HepG2 (cell line): ENCODE results near the gene ARHGAP9. TPM values are rescaled to one million over a fixed set of nuclear protein-coding genes. Genes with fewer than 3 reads are reported as not detected.
A peak's percentile ranks its signal among the peaks of the same experiment; 100 is the strongest.

Experiments used
- DDIT3 ChIP-seq: sonication (generic); formaldehyde crosslinking; IDR thresholded peaks from 2 replicates; pipeline ENCODE4 v1.4.0; 2020; ENCODE audit warnings: mild to moderate bottlenecking, missing genetic modification reagents
- HNRNPUL1 ChIP-seq: fragments of 200-400 bp; formaldehyde crosslinking; IDR thresholded peaks from 2 replicates; pipeline ENCODE4 v1.6.1; 2017; ENCODE audit warnings: low read depth, mild to moderate bottlenecking, low read length, moderate library complexity
- KDM5B ChIP-seq: sonication (generic); formaldehyde crosslinking; IDR thresholded peaks from 2 replicates; pipeline ENCODE4 v1.4.0; 2020; ENCODE audit warnings: missing genetic modification reagents, mild to moderate bottlenecking, borderline replicate concordance
- MLXIP ChIP-seq: sonication (generic); formaldehyde crosslinking; IDR thresholded peaks from 2 replicates; pipeline ENCODE4 v1.9.0; 2021; ENCODE audit warnings: missing genetic modification reagents, borderline replicate concordance
- NCOR1 ChIP-seq: fragments of 200-600 bp; sonication (generic); IDR thresholded peaks from 2 replicates; pipeline ENCODE4 v1.7.0; 2017; ENCODE audit warnings: antibody characterized with exemption, low read length, borderline replicate concordance
- SNRNP70 ChIP-seq: fragments of 200-400 bp; formaldehyde crosslinking; IDR thresholded peaks from 2 replicates; pipeline ENCODE4 v1.6.1; 2017; ENCODE audit warnings: mild to moderate bottlenecking, low read depth, low read length, moderate library complexity
- TOE1 ChIP-seq: sonication (generic); formaldehyde crosslinking; IDR thresholded peaks from 2 replicates; pipeline ENCODE4 v1.4.0; 2020; ENCODE audit warnings: mild to moderate bottlenecking, missing genetic modification reagents
- ZBED4 ChIP-seq: sonication (generic); formaldehyde crosslinking; IDR thresholded peaks from 2 replicates; pipeline ENCODE4 v1.4.0; 2020; ENCODE audit warnings: missing genetic modification reagents, borderline replicate concordance
- ZBTB1 ChIP-seq: sonication (generic); formaldehyde crosslinking; IDR thresholded peaks from 2 replicates; pipeline ENCODE4 v1.4.0; 2020; ENCODE audit warnings: missing genetic modification reagents, borderline replicate concordance
- ZC3H4 ChIP-seq: sonication (generic); formaldehyde crosslinking; IDR thresholded peaks from 2 replicates; pipeline ENCODE4 v1.4.0; 2020; ENCODE audit warnings: missing genetic modification reagents, borderline replicate concordance
- ZNF260 ChIP-seq: sonication (generic); formaldehyde crosslinking; IDR thresholded peaks from 2 replicates; pipeline ENCODE4 v1.4.0; 2020; ENCODE audit warnings: missing genetic modification reagents, low read depth, mild to moderate bottlenecking, borderline replicate concordance
- ZNF333 ChIP-seq: sonication (generic); formaldehyde crosslinking; IDR thresholded peaks from 2 replicates; pipeline ENCODE4 v1.4.0; 2020; ENCODE audit warnings: mild to moderate bottlenecking, missing genetic modification reagents, borderline replicate concordance
- ZNF570 ChIP-seq: sonication (generic); formaldehyde crosslinking; IDR thresholded peaks from 2 replicates; pipeline ENCODE4 v1.4.0; 2020; ENCODE audit warnings: mild to moderate bottlenecking, missing genetic modification reagents, borderline replicate concordance
- ZNF589 ChIP-seq: sonication (generic); formaldehyde crosslinking; conservative IDR thresholded peaks from 2 replicates; pipeline ENCODE4 v1.8.0; 2022; ENCODE audit warnings: mild to moderate bottlenecking, moderate library complexity, missing genetic modification reagents
- ZNF7 ChIP-seq: IDR thresholded peaks from 2 replicates; pipeline ENCODE4 v1.6.1; 2016; ENCODE audit warnings: missing biosample characterization, missing genetic modification reagents
- ZNF770 ChIP-seq: sonication (generic); formaldehyde crosslinking; IDR thresholded peaks from 2 replicates; pipeline ENCODE4 v1.5.0; 2020; ENCODE audit warnings: mild to moderate bottlenecking, missing genetic modification reagents
- polyA plus RNA-seq, 8 experiments: library from polyadenylated mRNA; depleted of rRNA in 3 of 8; stranded (reverse) in 7 of 8; unstranded in 1 of 8; fragments of >200 nt; fragmentation: Illumina TruSeq in 4 of 8; extraction: Trizol in 4 of 8; gene quantifications; 2 replicates each; pipeline versions ENCODE4 v1.2.1 to v1.2.3, GENCODE V29; 2011 to 2016; ENCODE audit warnings: low read depth in 4 of 8, missing spikeins in 1 of 8, mixed read lengths in 1 of 8; ENCODE audit not compliant: insufficient read depth in 1 of 8
- total RNA-seq, 5 experiments: library from RNA; depleted of rRNA; stranded (reverse); fragments of >200 nt; fragmentation: Illumina TruSeq; extraction: Trizol; gene quantifications; 2 replicates each; pipeline ENCODE4 v1.2.3, GENCODE V29; 2016; ENCODE audit warnings: low read depth in 1 of 5
- TF ChIP-seq, protein P1 (sequence below): sonication (generic); formaldehyde crosslinking; IDR thresholded peaks from 2 replicates; pipeline ENCODE4 v1.4.0; 2020; ENCODE audit warnings: missing genetic modification reagents

ARHGAP9 gene
- total and polyA plus RNA-seq, 2 of the 13 experiments (the other 11 are each of a cell fraction or from before 2014, with no cell fraction given): 0.18 to 1.2 TPM

- 0 out of 2 replicates have a peak, but pooled peaks have one; percentile 36 for TF ChIP-seq ZBED4 (CRISPR knock-in tag)
- TF ChIP-seq NCOR1: no peak
- peak; percentile 92; the same call in 1 of the 2 replicates for TF ChIP-seq KDM5B (CRISPR knock-in tag)
- no peak for TF ChIP-seq ZNF7 (CRISPR knock-in tag)
- TF ChIP-seq DDIT3 (CRISPR knock-in tag): no peak
- TF ChIP-seq ZNF333: no peak
- TF ChIP-seq ZNF770 (CRISPR knock-in tag): peak; percentile 47; the same call in 1 of the 2 replicates
- 0 out of 2 replicates have a peak, but pooled peaks have one; percentile 47 for TF ChIP-seq ZC3H4 (CRISPR knock-in tag)
- TF ChIP-seq, protein P1, sequence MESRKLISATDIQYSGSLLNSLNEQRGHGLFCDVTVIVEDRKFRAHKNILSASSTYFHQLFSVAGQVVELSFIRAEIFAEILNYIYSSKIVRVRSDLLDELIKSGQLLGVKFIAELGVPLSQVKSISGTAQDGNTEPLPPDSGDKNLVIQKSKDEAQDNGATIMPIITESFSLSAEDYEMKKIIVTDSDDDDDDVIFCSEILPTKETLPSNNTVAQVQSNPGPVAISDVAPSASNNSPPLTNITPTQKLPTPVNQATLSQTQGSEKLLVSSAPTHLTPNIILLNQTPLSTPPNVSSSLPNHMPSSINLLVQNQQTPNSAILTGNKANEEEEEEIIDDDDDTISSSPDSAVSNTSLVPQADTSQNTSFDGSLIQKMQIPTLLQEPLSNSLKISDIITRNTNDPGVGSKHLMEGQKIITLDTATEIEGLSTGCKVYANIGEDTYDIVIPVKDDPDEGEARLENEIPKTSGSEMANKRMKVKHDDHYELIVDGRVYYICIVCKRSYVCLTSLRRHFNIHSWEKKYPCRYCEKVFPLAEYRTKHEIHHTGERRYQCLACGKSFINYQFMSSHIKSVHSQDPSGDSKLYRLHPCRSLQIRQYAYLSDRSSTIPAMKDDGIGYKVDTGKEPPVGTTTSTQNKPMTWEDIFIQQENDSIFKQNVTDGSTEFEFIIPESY (CRISPR knock-in tag): peak; percentile 64; the same call in 1 of the 2 replicates
- 0 out of 2 replicates have a peak, but pooled peaks have one; percentile 21 for TF ChIP-seq HNRNPUL1
- no peak for TF ChIP-seq ZNF570 (CRISPR knock-in tag)
- no peak for TF ChIP-seq MLXIP (CRISPR knock-in tag)
- no peak for TF ChIP-seq ZNF260
- no peak for TF ChIP-seq TOE1 (CRISPR knock-in tag)
- TF ChIP-seq ZNF589: no peak
- no peak for TF ChIP-seq SNRNP70
- peak; percentile 65; the same call in 1 of the 2 replicates for TF ChIP-seq ZBTB1
Observed at GRCh38 chr12:57430931-57431566, 48.6 kb downstream of the ARHGAP9 start, which contains the start of gene R3HDM2 (continued).
